Activated naive CD8-positive, alpha-beta T cell treated with anti-CD3 and anti-CD28 coated beads for 36 hours (primary cell): ENCODE measurements around the gene C12orf57. TPM values are rescaled to one million over a fixed set of nuclear protein-coding genes. Genes with fewer than 3 reads are reported as not detected.
A peak's percentile ranks its signal among the peaks of the same experiment; 100 is the strongest.

Source experiments
- DNase-seq: peaks from one replicate; pipeline ENCODE4 v3.0.0; 2021
- H3K27ac Mint-ChIP-seq: one replicate; pipeline ENCODE4 v1.8.0; 2022; ENCODE audit warnings: mild to moderate bottlenecking, moderate library complexity, mixed read lengths
- H3K27me3 Mint-ChIP-seq: one replicate; pipeline ENCODE4 v1.8.0; 2022; ENCODE audit warnings: mild to moderate bottlenecking, mixed read lengths
- H3K36me3 Mint-ChIP-seq: one replicate; pipeline ENCODE4 v1.8.0; 2021; ENCODE audit warnings: mild to moderate bottlenecking, mixed read lengths
- H3K4me1 Mint-ChIP-seq: one replicate; pipeline ENCODE4 v1.8.0; 2021; ENCODE audit warnings: mixed read lengths
- H3K4me3 Mint-ChIP-seq: one replicate; pipeline ENCODE4 v1.8.0; 2022; ENCODE audit warnings: mild to moderate bottlenecking, moderate library complexity, mixed read lengths
- H3K9me3 Mint-ChIP-seq: one replicate; pipeline ENCODE4 v1.8.0; 2022; ENCODE audit warnings: mixed read lengths
- total RNA-seq, 2 experiments: library from RNA; stranded (reverse); gene quantifications; one replicate each; pipeline ENCODE4 v1.2.3, GENCODE V29; 2021

C12orf57 gene
- total RNA-seq, 2 experiments from 2014 or later = 203 to 208 TPM

GRCh38 chr12:6952121-6952862 lies 8.5 kb downstream of the C12orf57 start:
- Mint-ChIP-seq H3K4me3 (peak overlapping the region; percentile 100), H3K27me3 (peaks cover 4% of the 10 kb centered on the region), H3K27ac (peak overlapping the region; percentile 93), H3K36me3 (peaks cover 58% of the 10 kb centered on the region), H3K4me1 (peaks cover 71% of the 10 kb centered on the region), H3K9me3 (no peaks in the 10 kb centered on the region)
- no peak for DNase-seq

GRCh38 chr12:6952863-6953441 lies 9.1 kb downstream of the C12orf57 start:
- no peak for DNase-seq
- Mint-ChIP-seq H3K4me3 (peak overlapping the region; percentile 100), H3K27ac (peak overlapping the region; percentile 93), H3K9me3 (no peaks in the 10 kb centered on the region), H3K27me3 (peaks cover 4% of the 10 kb centered on the region), H3K4me1 (peaks cover 69% of the 10 kb centered on the region), H3K36me3 (peaks cover 64% of the 10 kb centered on the region)

- H3K27me3 Mint-ChIP-seq = peaks cover 4% of the 10 kb centered on the region
- H3K36me3 Mint-ChIP-seq = peaks cover 72% of the 10 kb centered on the region
- peak overlapping the region; percentile 93 for H3K27ac Mint-ChIP-seq
- no peaks in the 10 kb centered on the region for H3K9me3 Mint-ChIP-seq
- H3K4me3 Mint-ChIP-seq = peak overlapping the region; percentile 100
- DNase-seq = peak; percentile 88
- peaks cover 69% of the 10 kb centered on the region for H3K4me1 Mint-ChIP-seq
Observed at GRCh38 chr12:6953442-6954315, 9.9 kb downstream of the C12orf57 start.

- H3K36me3 Mint-ChIP-seq = peaks cover 80% of the 10 kb centered on the region
- peaks cover 4% of the 10 kb centered on the region for H3K27me3 Mint-ChIP-seq
- no peaks in the 10 kb centered on the region for H3K9me3 Mint-ChIP-seq
- no peak for DNase-seq
- H3K4me3 Mint-ChIP-seq = peak overlapping the region; percentile 100
- peak overlapping the region; percentile 93 for H3K27ac Mint-ChIP-seq
- peaks cover 68% of the 10 kb centered on the region for H3K4me1 Mint-ChIP-seq
Observed at GRCh38 chr12:6954316-6955107, 10.7 kb downstream of the C12orf57 start.

GRCh38 chr12:6955108-6956020 lies 11.5 kb downstream of the C12orf57 start:
- no peak for DNase-seq
- Mint-ChIP-seq H3K4me3 (peak overlapping the region; percentile 100), H3K36me3 (peaks cover 87% of the 10 kb centered on the region), H3K9me3 (no peaks in the 10 kb centered on the region), H3K27ac (peak overlapping the region; percentile 93), H3K4me1 (peaks cover 63% of the 10 kb centered on the region), H3K27me3 (peaks cover 4% of the 10 kb centered on the region)

GRCh38 chr12:6956021-6956727 lies 12.4 kb downstream of the C12orf57 start:
- H3K36me3 Mint-ChIP-seq = peaks cover 95% of the 10 kb centered on the region
- no peak for DNase-seq

GRCh38 chr12:6957151-6957701 lies 13.4 kb downstream of the C12orf57 start:
- Mint-ChIP-seq H3K4me3 (peak overlapping the region; percentile 100), H3K9me3 (no peaks in the 10 kb centered on the region), H3K36me3 (peaks cover 95% of the 10 kb centered on the region), H3K27ac (peak overlapping the region; percentile 93), H3K27me3 (peaks cover 4% of the 10 kb centered on the region), H3K4me1 (peaks cover 77% of the 10 kb centered on the region)
- DNase-seq = no peak

More at GRCh38 chr12:6956021-6956727, 12.4 kb downstream of the C12orf57 start:
- Mint-ChIP-seq H3K27ac (peak overlapping the region; percentile 93), H3K4me3 (peak overlapping the region; percentile 100), H3K4me1 (peaks cover 66% of the 10 kb centered on the region), H3K27me3 (peaks cover 4% of the 10 kb centered on the region), H3K9me3 (no peaks in the 10 kb centered on the region)

- Mint-ChIP-seq H3K27ac (peak overlapping the region; percentile 93), H3K36me3 (peaks cover 88% of the 10 kb centered on the region), H3K4me1 (peaks cover 79% of the 10 kb centered on the region), H3K4me3 (peak overlapping the region; percentile 100), H3K27me3 (peaks cover 4% of the 10 kb centered on the region), H3K9me3 (no peaks in the 10 kb centered on the region)
- DNase-seq = no peak
Observed at GRCh38 chr12:6957741-6958608, 14.2 kb downstream of the C12orf57 start.

GRCh38 chr12:6958609-6959057 lies 14.8 kb downstream of the C12orf57 start:
- peak overlapping the region; percentile 93 for H3K27ac Mint-ChIP-seq
- peak overlapping the region; percentile 100 for H3K4me3 Mint-ChIP-seq
- H3K36me3 Mint-ChIP-seq = peaks cover 81% of the 10 kb centered on the region
- peaks cover 2% of the 10 kb centered on the region for H3K27me3 Mint-ChIP-seq
- peaks cover 74% of the 10 kb centered on the region for H3K4me1 Mint-ChIP-seq
- DNase-seq = no peak
- no peaks in the 10 kb centered on the region for H3K9me3 Mint-ChIP-seq

GRCh38 chr12:6959058-6959804 lies 15.4 kb downstream of the C12orf57 start:
- Mint-ChIP-seq H3K9me3 (no peaks in the 10 kb centered on the region), H3K27me3 (no peaks in the 10 kb centered on the region), H3K27ac (peak overlapping the region; percentile 93), H3K4me1 (peaks cover 71% of the 10 kb centered on the region), H3K4me3 (peak overlapping the region; percentile 100), H3K36me3 (peaks cover 75% of the 10 kb centered on the region)
- peak; percentile 71 for DNase-seq

- H3K9me3 Mint-ChIP-seq = no peaks in the 10 kb centered on the region
- H3K4me3 Mint-ChIP-seq = peak overlapping the region; percentile 100
- DNase-seq = no peak
- H3K36me3 Mint-ChIP-seq = peaks cover 68% of the 10 kb centered on the region
- peaks cover 74% of the 10 kb centered on the region for H3K4me1 Mint-ChIP-seq
- H3K27me3 Mint-ChIP-seq = no peaks in the 10 kb centered on the region
- peak overlapping the region; percentile 93 for H3K27ac Mint-ChIP-seq
Observed at GRCh38 chr12:6959805-6960592, 16.2 kb downstream of the C12orf57 start.
